ENCODE measurements around the gene SDR9C7.

GRCh38 chr12:56905852-56906251, 28.4 kb downstream of the SDR9C7 start:
- no peak for TF ChIP-seq CTCF (IDR thresholded peaks at IDR 0.05)
- TF ChIP-seq ZFX (IDR thresholded peaks at IDR 0.05; ENCODE audit: borderline replicate concordance), result no peak

Data from 22Rv1 (cell line).